Measurements from ENCODE around the gene PSRC1. TPM values are rescaled to one million over a fixed set of nuclear protein-coding genes. Genes with fewer than 3 reads are reported as not detected.

PSRC1 gene
- polyA plus RNA-seq, 1 of the 3 experiments (the other 2 are of a cell fraction) = 19.4 TPM

DNA sequence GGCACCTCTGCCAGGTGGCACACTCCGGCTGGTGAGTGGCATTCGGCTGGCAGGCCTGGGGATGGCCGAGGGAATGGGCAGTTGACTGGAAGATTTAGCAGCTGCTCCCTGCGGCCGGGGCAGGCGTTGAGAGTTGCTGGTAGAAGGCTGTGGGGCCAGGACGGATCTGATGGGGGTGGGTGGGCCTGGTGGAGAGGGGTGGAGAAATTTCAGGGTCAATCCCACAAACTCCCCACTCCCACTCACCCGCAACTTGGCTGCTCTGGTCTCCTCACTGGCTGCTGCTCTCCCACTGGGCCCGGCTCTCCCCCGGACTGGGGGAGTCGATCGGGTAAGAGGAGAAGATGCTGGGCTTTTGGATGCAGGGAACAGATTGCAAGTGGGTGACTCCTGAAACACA is 2.1 kb downstream of the PSRC1 start:
- ChIA-PET POLR2A (no interaction called here), CTCF (interaction anchor here (1.2 to 8.7 kb wide), 3 partner anchors 121 to 359 kb away, joined by 3 to 252 read pairs (median 4); partner anchors contain the start of gene SORT1)
- 99% methylated on average over 12 of the region's 12 CpGs for WGBS (ENCODE audit: low lambda C conversion rate)
- no peak for TF ChIP-seq FOXJ3 (CRISPR knock-in tag; IDR thresholded peaks at IDR 0.05)
- TF ChIP-seq POLR2AphosphoS5 (IDR thresholded peaks at IDR 0.05; ENCODE audit: low read depth, low read length) = no peak
- no peak for TF ChIP-seq EP300 (IDR thresholded peaks at IDR 0.05; ENCODE audit: borderline replicate concordance in 1 of 2, low read depth in 1 of 2, low read length in 1 of 2)
- no peak for TF ChIP-seq RAD21 (IDR thresholded peaks at IDR 0.05; ENCODE audit: low read length)
- TF ChIP-seq, protein P1, sequence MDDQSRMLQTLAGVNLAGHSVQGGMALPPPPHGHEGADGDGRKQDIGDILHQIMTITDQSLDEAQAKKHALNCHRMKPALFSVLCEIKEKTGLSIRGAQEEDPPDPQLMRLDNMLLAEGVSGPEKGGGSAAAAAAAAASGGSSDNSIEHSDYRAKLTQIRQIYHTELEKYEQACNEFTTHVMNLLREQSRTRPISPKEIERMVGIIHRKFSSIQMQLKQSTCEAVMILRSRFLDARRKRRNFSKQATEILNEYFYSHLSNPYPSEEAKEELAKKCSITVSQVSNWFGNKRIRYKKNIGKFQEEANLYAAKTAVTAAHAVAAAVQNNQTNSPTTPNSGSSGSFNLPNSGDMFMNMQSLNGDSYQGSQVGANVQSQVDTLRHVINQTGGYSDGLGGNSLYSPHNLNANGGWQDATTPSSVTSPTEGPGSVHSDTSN (IDR thresholded peaks at IDR 0.05) = no peak
- TF ChIP-seq, protein P2, sequence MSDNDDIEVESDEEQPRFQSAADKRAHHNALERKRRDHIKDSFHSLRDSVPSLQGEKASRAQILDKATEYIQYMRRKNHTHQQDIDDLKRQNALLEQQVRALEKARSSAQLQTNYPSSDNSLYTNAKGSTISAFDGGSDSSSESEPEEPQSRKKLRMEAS (IDR thresholded peaks at IDR 0.05; ENCODE audit: low read depth) = no peak
- TF ChIP-seq RXRA (IDR thresholded peaks at IDR 0.05; ENCODE audit: borderline replicate concordance, low read depth) = no peak
- TF ChIP-seq ELF1 (IDR thresholded peaks at IDR 0.05) = no peak
- TF ChIP-seq, protein P3, sequence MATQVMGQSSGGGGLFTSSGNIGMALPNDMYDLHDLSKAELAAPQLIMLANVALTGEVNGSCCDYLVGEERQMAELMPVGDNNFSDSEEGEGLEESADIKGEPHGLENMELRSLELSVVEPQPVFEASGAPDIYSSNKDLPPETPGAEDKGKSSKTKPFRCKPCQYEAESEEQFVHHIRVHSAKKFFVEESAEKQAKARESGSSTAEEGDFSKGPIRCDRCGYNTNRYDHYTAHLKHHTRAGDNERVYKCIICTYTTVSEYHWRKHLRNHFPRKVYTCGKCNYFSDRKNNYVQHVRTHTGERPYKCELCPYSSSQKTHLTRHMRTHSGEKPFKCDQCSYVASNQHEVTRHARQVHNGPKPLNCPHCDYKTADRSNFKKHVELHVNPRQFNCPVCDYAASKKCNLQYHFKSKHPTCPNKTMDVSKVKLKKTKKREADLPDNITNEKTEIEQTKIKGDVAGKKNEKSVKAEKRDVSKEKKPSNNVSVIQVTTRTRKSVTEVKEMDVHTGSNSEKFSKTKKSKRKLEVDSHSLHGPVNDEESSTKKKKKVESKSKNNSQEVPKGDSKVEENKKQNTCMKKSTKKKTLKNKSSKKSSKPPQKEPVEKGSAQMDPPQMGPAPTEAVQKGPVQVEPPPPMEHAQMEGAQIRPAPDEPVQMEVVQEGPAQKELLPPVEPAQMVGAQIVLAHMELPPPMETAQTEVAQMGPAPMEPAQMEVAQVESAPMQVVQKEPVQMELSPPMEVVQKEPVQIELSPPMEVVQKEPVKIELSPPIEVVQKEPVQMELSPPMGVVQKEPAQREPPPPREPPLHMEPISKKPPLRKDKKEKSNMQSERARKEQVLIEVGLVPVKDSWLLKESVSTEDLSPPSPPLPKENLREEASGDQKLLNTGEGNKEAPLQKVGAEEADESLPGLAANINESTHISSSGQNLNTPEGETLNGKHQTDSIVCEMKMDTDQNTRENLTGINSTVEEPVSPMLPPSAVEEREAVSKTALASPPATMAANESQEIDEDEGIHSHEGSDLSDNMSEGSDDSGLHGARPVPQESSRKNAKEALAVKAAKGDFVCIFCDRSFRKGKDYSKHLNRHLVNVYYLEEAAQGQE (IDR thresholded peaks at IDR 0.05; ENCODE audit: low read depth, low read length) = no peak
- TF ChIP-seq, protein P4, sequence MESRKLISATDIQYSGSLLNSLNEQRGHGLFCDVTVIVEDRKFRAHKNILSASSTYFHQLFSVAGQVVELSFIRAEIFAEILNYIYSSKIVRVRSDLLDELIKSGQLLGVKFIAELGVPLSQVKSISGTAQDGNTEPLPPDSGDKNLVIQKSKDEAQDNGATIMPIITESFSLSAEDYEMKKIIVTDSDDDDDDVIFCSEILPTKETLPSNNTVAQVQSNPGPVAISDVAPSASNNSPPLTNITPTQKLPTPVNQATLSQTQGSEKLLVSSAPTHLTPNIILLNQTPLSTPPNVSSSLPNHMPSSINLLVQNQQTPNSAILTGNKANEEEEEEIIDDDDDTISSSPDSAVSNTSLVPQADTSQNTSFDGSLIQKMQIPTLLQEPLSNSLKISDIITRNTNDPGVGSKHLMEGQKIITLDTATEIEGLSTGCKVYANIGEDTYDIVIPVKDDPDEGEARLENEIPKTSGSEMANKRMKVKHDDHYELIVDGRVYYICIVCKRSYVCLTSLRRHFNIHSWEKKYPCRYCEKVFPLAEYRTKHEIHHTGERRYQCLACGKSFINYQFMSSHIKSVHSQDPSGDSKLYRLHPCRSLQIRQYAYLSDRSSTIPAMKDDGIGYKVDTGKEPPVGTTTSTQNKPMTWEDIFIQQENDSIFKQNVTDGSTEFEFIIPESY (IDR thresholded peaks at IDR 0.05; ENCODE audit: borderline replicate concordance, low read depth) = no peak
- TF ChIP-seq EZH2phosphoT487 (IDR thresholded peaks at IDR 0.05; ENCODE audit: borderline replicate concordance, low read depth) = no peak
- TF ChIP-seq, protein P5, sequence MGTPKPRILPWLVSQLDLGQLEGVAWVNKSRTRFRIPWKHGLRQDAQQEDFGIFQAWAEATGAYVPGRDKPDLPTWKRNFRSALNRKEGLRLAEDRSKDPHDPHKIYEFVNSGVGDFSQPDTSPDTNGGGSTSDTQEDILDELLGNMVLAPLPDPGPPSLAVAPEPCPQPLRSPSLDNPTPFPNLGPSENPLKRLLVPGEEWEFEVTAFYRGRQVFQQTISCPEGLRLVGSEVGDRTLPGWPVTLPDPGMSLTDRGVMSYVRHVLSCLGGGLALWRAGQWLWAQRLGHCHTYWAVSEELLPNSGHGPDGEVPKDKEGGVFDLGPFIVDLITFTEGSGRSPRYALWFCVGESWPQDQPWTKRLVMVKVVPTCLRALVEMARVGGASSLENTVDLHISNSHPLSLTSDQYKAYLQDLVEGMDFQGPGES (IDR thresholded peaks at IDR 0.05; ENCODE audit: low read depth, low read length) = no peak
- no peak for TF ChIP-seq RFX5 (IDR thresholded peaks at IDR 0.05; ENCODE audit: low read length)
- no peak for TF ChIP-seq MXI1 (IDR thresholded peaks at IDR 0.05; ENCODE audit: low read depth, low read length)
- no peak for TF ChIP-seq FOSL2 (IDR thresholded peaks at IDR 0.05; ENCODE audit: borderline replicate concordance, low read depth)
- no peak for TF ChIP-seq RCOR1 (IDR thresholded peaks at IDR 0.05; ENCODE audit: low read length)
- no peak for TF ChIP-seq GATA2 (CRISPR knock-in tag; IDR thresholded peaks at IDR 0.05)
- no peak for TF ChIP-seq FOXM1 (IDR thresholded peaks at IDR 0.05; ENCODE audit: low read depth)
- TF ChIP-seq TEAD4 (IDR thresholded peaks at IDR 0.05; ENCODE audit: borderline replicate concordance, insufficient read depth) = no peak
- Histone ChIP-seq H3K4me1 (ENCODE audit: control insufficient read depth in 1 of 2, insufficient read depth in 2 of 2, low read depth in 1 of 2, low read length in 1 of 2) (peaks cover 2 to 26% of the 10 kb centered on the region in 2 experiments; a peak in 2 of 4 replicates), H3K27me3 (ENCODE audit: insufficient read depth) (no peaks in the 10 kb centered on the region), H3K9ac (no peak overlapping the region), H3K27ac (ENCODE audit: low read depth in 2 of 2, low read length in 1 of 2) (no peak overlapping the region), H3K9me3 (no peaks in the 10 kb centered on the region), H3K79me2 (ENCODE audit: insufficient read depth) (peaks cover 26% of the 10 kb centered on the region; the same call in 1 of the 2 replicates), H4K20me1 (ENCODE audit: insufficient read depth) (no peaks in the 10 kb centered on the region), H2AFZ (ENCODE audit: low read depth) (no peak overlapping the region), H3F3A (replicated peaks; ENCODE audit: insufficient read depth) (peaks cover 19% of the 10 kb centered on the region), H3K4me2 (0 out of 2 replicates have a peak overlapping the region, but pooled peaks have one; percentile 82), H3K4me3 (ENCODE audit: low read depth in 2 of 2, low read length in 1 of 2) (no peak overlapping the region), H3K36me3 (replicated peaks in 1 of 2; ENCODE audit: control insufficient read depth in 1 of 2, insufficient read depth in 2 of 2, low read length in 1 of 2) (no peaks in the 10 kb centered on the region), H3K9me2 (no peaks in the 10 kb centered on the region)
- no peak for DNase-seq

Data from SK-N-SH (cell line).